Measurements from ENCODE around the gene LY9.

The LY9 gene

DNA sequence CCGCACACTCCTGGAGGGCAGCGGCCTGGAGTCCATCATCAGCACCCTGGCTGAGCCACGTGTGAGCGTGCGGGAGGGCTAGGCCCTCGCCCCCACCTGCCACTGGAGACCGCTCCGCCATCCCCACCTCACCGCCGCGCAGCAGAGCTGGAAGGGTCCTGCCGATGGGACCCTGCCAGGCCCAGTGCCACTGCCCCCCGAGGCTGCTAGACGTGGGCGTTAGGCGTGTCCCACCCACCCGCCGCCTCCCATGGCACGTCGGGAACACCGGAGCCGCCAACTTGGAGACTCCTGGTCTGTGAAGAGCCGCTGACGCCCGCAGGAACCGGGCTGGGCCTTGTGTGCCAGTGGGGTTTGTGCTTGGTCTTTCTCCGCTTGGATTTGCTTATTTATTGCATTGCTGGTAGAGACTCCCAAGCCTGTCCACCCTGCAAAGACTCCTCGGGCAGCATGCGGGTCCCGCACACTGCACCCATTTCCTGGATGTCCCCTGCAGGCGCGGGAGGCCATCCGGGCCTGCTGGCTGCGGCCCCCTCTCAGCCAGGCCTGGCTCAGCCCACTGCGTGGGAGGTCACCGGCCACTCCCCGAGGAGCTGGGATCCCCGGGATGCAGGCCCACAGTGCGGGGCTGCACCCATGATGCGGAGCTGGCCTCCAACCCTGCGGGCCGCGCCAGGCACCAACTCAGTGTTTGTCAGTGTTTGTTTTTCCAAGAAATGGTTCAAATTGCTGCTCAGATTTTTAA is 6.0 kb downstream of the LY9 start:
- DNase-seq: no peak

DNA sequence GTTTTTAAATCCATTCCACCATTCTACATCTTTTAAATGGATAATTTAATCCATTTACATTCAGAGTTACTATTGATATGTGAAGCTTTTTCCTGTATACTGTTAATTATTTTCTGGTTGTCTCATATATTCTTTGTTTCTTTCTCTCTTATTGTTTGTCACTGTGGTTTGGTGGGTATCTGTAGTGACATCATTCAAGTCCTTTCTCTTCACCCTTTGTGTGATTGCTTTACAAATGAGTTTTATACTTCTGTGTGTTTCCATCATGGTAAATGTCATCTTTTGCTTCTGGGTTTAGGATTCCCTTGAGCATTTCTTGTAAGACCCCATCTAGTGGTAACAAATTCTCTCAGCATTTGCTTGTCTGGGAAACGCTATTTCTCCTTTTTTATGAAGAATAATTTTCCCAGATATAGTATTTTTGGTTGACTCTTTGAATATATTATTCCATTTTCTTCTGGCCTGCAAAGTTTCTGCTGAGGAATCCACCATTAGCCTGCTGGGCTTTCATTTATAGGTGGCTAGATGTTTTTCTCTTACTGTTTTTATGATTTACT is 10.2 kb downstream of the LY9 start:
- no peak for DNase-seq

DNA sequence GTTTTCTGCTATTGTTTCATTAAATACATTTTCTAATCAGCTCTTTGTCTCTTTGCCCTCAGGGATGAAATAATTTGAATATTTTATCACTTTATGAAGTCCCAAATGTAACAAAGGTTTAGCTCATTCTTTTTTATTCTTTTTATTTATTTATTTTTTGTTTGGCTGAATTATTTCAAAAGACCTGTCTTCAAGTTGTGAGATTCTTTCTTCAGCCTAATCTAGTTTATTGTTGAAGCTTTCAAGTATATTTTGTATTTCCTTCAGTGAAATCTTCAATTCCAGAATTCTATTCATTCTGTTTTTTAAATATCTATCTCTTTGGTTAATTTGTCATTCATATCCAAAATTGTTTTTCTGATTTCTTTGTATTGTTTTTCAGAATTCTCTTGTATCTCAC is 10.8 kb downstream of the LY9 start:
- DNase-seq: no peak

DNA sequence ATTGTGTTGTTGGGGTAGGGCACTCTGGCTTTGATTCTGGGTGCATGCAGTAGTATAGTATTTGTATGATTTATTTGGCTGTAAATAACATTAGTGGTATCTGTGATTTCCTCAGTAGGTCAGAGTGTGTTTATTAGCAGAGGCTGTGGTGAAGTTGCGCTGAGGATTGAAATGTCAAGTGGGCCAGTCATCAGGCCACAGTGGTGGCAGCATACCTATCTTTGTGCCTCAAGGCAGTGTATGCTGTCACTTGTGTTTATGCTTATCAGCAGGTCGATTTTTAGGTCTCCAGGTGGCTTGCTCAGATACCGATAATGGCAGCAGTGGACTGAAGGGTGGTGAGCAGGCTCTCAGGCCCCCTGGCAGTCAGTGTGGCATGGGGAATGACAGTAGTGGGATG is 11.3 kb downstream of the LY9 start:
- no peak for DNase-seq

DNA sequence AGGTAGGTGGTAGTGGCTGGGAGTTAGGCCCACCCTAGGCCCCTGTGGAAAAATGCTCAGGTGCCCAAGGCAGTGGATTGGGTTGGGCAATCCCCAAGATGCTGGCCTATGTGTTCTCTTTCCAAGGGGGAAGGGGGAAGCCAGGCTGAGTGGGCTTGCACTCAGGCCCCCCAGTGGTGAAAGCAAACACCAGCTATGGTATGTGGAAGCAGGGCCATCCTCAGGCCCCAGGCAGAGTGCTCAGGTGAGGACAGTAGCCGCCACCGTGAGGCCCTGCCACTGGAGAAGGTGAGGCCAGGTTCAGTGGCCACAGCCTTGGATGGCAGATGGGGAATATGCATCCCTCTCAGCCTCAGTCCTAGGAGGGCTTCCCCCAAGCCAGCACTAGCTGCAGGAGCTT is 11.8 kb downstream of the LY9 start:
- no peak for DNase-seq

DNA sequence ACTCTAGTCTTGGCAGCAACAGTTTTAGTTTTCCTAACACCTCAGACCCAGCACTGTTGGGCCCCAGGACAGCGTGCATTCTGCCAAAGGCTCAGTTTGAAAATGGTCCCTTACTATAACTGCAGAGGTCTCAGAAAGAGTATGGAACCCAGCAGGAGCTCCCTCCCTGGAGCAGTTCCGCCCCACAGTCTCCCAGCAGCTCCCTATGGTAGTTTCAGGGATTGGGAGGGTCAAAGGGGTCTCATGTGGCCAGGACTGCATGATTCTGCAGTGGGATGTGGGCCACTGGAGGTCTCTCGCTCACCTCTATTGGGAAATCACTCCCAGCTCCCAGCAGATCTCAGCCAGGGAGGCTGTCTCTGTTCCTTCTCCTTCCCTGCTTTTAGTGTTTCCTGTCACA is 12.3 kb downstream of the LY9 start:
- no peak for DNase-seq

DNA sequence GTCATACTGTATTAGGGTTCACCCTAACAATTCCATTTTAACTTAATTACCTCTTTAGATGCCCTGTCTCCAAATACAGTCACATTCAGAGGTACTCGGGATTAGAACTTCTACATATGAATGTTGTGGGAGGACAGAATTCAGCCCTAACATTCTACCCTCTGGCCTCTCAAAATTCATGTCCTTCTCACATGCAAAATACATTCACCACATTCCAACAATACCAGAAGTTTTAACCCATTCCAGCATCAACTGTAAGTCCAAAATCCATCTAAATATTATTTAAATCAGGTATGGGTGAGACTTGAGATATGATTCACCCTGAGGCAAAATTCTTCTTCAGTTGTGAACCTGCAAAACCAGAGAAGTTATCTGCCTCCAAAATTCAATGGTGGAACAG is 14.5 kb downstream of the LY9 start:
- DNase-seq: no peak

DNA sequence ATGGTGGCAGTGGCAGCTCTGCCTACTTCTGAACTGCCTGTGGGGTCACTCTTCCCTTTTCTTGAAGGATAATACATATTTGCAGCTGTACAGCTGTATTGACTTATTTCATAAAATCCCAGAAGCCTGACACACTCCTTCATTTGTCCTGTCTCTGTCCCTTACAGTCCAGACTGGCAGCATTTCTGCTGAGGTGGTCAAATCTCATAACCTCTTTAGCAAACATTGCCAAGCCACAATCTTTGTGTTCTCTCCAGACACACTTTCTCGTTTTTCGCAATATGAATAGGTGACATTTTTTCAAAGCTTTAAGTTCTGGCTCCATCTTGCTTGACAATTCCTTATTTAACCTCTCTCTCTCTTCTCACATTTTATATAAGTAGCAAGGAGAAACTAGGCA is 15.2 kb downstream of the LY9 start:
- no peak for DNase-seq

DNA sequence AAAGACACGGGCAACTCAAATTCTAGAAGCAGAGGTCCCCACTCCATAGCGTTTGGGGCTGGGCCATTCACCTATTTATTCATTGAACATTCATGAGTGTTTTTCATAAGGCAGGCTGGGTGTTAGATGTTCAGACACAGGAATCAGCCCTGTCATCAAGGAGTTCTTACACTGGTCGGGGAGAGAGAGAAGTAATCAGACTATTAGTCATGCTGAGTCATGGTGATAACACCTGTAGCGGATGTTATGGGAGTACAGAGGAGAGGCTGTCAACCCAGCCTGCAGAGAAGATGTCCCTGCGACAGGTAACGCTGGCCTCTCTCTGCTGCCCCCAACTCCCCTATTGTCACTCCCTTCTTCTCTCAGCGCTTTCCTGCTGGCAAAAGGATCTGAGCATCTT is 17.2 kb downstream of the LY9 start:
- DNase-seq: no peak

DNA sequence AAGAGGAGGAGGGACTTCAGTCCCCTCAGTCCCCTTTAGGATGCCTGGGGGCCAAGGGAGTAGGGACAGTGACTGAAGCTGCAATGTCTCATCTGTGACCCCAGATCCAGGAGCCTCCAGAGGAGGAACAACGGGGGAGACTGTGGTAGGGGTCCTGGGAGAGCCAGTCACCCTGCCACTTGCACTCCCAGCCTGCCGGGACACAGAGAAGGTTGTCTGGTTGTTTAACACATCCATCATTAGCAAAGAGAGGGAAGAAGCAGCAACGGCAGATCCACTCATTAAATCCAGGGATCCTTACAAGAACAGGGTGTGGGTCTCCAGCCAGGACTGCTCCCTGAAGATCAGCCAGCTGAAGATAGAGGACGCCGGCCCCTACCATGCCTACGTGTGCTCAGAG is 18.3 kb downstream of the LY9 start:
- no peak for DNase-seq

DNA sequence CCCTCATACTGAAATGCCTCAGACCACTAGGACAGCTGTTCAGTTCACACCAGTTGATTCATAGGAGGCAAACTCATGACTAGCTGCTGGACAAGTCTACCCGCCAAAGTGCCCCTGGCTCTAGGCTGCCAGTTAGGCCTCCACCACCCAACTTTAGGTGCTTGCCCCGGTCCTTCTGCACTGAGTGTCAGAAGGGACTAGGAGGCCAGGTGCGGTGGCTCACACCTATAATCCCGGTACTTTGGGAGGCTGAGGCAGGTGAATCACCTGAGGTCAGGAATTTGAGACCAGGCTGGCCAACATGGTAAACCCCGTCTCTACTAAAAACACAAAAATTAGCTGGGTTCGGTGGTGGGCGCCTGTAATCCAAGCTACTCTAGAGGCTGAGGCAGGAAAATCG is 18.9 kb downstream of the LY9 start:
- DNase-seq: no peak

DNA sequence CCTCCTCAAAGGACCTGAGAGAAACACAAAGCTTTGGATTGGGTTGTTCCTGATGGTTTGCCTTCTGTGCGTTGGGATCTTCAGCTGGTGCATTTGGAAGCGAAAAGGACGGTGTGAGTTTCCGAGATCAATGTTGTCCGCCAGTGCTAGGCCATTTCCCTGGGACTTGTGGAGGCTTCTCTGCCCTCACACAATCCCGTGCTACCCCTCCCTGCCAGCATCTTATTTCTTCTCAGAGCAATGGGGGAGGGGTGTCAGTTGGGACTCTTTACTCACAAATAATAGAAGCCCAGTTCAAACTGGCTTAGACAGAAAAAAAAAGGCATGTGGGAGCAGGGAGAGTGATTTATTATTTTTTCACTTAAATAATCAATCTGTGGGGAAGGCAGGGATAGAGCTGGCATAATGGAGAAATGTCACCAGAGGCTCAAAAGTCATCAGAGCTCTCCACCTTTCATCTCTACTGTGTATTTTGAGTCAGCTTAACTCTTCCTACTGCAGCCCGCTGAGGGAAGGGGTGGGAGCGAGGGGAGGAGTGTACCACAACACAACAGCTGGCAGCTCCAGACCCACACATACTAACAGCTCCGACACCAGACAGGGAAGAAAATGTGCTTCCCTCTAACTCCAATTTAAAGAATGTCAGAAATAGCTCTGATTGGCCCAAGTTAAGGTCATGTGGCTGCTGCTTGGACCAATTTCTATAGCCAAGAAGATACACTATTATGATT is 22.4 kb downstream of the LY9 start:
- no peak for DNase-seq

DNA sequence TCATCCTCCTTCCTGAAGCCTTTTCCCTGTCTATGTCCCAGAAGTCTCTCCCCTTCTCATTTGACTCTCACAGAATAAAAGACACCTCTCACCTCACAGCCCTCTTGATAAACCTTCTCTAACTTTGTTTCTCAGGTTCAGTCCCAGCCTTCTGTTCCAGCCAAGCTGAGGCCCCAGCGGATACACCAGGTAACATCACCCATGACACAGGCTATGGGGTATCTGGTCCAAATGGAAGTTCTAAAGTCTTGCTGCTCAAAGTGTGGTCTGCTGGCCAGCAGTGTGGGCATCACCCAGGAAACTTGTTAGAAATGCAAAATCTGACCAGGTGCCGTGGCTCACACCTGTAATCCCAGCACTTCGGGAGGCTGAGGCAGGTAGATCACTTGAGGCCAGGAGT is 23.2 kb downstream of the LY9 start:
- DNase-seq: no peak

DNA sequence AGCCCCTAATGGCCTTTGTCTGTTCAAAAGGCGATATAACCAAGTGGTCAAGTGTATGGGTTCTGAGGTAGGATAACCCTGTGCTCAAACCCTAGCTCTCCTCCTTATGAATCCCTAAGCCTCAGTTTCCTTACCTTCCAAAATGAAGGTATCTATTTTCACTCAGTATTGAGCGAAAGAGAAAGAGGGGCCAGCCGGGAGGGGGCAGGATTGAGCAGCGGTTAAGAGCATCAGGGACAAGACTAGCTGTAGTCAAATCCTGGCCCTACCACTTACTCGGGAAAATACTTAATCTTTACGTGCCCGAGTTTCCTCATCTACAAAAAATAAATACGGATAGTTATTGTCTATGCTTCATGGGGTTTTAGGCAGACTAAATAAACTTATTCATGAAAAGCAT is 25.7 kb downstream of the LY9 start:
- DNase-seq: no peak

DNA sequence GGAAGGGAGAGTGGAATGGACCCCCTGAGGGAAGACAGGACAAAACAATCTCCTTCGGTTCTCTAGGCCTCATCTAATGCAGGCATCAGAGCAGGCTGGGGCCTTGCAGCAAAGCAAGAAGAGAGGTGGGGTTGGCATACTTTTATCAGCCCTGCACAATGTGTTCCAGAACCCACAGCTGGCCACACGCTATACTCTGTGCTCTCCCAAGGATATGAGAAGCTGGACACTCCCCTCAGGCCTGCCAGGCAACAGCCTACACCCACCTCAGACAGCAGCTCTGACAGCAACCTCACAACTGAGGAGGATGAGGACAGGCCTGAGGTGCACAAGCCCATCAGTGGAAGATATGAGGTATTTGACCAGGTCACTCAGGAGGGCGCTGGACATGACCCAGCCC is 27.3 kb downstream of the LY9 start:
- DNase-seq: no peak

DNA sequence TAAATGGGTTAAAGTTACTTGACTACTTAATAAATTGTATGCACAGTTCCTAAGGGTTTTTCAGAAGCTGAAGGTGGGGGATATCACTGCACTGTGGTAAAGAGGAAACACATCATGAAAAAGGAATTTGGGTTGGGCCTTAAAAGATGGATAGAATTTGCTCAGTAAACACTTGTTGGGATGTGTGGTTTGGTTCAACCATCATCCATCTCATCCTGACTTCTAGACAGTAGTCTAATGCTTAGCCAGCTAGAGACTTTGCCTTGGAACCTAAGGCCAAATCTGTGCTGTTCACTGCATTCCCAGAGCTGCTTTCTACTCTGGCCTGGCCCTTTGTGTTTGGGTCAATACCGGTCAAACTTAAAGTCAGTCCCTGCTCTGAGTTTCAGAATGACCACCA is 30.6 kb downstream of the LY9 start:
- no peak for DNase-seq

DNA sequence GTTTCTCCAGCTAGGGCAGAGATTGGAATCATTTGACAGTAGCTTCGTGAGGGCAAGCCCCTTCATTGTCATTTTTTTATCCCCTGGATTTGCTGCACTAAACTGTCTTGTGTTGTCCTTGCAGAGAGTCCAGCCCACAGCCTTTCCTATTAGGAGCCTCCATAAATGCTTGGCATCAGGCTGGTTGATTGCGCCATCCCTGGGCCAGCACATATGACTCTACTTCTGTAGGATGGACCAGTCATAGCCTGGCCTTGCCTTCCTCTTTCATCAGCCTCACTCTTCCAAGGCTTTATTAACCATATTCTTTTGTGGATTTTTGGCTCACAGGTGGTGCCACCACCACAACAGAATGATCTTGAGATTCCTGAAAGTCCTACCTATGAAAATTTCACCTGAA is 31.4 kb downstream of the LY9 start:
- DNase-seq: no peak

DNA sequence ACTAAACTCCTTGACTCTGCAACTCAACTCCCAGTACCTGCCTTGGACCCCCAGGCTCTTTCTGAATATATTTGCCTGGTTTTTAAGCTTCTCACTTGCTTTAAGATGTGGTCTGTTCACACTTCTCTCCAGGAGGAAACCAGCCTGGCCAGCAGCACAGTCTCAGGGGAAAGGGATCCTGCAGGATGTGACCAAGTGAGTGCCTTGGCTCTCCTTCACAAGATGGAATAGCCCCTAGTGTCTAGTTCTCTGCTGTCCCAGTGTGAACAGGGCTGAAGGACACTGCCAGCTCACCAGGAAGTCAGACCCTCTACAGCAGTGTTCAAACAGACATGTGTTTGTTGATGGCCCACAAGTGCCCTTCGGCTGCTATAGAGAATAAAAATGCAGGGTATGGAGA is 33.8 kb downstream of the LY9 start:
- no peak for DNase-seq

DNA sequence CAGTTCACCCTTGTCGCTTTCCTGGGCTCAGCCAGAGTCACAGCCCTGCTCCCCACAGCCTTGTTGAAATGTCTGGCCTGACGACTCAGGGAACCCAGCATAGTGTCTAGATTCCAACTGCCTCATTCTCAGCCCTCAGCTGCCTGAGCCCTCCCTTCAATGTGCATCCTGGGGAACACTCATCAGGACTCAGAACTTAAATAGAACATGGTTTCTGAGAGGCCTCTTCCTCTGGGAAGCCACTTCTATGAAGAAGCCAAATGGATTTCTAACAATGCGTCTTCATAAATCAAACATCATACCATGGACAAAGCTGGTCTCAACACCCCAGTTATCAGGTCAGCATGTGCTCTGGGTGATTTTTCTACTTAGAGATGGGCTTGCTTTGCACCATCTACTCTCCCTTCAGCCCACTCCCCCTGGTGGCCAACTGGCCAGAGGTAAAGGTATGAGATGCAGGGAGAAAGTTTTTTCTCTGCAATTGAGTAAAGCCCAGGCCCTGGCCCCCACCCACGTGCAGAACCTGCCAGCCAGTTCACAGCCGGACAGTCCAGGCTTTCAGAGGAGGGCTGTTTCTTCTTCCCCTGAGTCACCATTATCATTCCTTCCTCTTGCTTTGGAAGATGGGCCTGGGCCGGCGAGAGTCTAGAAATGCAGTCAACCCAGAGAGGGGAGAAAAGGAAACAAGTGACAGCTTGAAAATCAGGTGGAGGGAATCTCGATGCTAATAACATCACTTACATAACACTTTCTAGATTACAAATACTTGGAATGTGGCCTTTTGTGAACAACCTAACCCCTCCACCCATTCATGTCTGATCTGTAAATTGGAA is 34.6 kb downstream of the LY9 start:
- no peak for DNase-seq

DNA sequence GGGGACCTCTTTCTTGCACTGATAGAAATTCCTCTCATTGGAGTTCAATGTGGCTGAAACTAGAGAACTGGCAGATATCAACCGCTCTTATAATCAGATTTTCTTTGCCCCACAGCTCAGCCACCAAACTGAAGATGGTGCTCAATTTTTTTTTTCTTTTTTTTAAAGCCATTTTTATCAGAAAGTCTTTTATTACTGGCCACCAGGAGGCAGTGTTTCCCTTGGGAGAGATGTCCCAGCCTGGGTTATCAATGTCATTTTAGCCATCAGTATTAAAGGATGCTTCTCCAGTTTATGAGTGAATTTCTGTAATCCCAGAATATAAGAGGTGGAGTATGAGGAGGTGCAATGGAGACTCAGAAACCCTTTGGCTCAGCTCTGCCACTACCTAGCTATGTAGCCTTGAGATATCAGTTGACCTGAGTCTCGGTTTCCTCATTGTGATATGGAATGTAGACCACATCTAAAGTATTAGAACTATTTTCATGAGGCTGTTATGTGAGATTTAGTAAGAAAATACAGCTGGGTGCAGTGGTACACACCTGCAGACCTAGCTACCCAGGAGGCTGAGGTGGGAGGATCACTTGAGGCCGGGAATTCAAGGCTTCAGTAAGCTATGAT is 39.1 kb downstream of the LY9 start:
- DNase-seq: no peak

DNA sequence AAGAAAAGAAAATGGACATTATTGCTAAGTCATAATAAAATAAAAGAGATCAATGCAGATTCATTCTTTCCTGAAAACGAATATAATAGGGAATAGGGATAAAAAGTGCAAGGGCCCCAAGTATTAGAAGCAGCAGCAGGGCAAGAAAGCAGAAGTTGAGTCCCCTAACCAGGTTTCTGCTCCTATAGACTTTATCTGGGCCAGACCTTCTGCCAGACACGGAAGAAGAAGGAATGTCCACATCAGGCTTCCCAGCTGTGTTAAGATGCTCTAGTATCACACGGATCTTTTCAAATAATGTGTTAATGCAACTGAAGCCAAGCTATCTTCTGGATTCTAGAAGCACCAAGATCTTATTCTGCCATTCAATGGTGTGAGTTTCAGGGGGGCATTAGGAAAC is 39.8 kb downstream of the LY9 start:
- DNase-seq: no peak

DNA sequence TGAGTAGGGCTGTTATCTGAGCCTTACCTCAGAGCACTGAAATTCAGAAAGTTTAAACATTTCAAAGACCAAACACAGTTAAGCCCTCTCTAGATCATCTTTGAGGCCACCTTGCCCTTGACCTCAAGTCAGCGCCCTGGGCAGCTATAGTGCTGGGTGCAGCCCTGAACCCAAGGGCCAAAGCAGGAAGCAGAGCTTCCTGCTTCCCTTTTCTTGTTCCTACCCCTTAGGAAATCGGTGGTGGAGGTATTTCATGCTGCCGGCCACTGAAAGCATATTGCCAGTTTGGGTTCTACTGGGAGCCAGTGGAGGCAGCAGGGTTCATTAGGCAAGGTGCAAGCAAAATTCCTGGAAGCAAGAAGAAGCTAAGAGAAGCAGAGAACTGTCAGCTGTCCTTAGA is 40.6 kb downstream of the LY9 start:
- DNase-seq: no peak

DNA sequence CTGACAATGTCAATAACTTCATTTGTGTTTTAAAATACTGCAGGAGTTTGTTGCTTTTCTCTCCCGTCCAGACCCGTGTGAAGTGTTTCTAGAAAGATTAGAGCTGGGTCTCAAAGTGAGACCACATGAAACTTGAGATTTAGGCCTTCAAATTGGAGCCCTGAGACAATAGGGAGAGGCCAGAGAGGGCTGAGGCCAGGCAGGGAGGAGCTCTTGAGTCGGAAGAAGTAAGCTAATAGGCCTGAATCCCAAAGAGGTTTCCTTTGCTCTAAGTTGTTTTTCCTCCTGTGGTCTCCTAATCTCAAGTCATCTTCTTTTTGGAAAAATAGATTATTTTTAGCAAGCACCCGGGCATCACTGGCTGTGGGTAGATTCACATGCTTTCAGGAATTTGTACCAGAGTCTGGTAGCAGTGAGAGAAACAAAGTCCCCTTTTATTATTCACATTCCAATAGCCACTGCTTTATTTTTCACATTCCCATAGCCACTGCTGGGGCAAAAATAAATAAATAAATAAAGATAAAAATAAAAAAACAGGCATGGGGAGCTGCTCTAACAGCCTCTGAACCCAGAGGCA is 41.1 kb downstream of the LY9 start:
- no peak for DNase-seq
